Measurements from ENCODE around the gene CD69.
"Not testable (repeated sequence)": the region's sequence is repeated elsewhere in the genome, so short reads cannot be mapped to it uniquely, and the experiment has no call there.

CD69 gene

DNA sequence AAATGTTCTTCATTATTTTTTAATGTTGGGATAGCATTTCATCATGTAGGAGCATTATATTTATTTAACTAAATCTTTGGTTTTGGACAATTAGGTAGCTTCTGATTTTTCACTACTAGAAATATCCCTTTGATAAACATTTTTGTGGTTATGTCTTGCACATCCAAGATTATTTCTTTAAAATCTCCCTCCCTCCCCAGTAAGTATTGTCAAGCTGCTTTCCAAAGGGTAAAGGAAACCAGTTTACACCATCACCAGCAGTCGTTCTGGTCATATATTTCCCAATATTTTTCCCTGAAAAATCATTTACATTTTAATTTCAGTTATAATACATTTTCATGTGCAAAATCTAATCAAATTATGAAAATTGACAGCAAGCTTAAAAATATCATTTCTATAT, 11.1 kb downstream of the CD69 start:
- DNase-seq: no peak

- DNase-seq: peak; percentile 21
These were observed 15.5 kb downstream of the CD69 start for GRCh38 chr12:9745199-9745598.

DNA sequence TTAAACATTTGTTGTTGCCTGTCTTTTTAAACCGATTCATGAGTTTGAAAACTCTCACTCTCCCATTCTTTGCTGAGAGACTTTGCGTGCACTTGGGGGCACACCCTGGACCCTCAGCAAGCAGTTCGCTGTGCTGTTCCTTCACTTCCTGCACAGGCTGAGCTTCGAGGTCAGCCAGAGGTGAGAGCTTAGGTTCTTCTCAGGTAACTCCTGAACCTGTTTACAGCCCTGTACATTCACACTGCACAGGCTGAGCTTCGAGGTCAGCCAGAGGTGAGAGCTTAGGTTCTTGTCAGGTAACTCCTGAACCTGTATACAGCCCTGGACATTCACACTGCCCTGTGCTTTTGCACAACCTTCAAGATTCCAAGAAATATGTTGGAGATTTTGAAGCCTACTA, 18.0 kb downstream of the CD69 start:
- no peak for DNase-seq

DNA sequence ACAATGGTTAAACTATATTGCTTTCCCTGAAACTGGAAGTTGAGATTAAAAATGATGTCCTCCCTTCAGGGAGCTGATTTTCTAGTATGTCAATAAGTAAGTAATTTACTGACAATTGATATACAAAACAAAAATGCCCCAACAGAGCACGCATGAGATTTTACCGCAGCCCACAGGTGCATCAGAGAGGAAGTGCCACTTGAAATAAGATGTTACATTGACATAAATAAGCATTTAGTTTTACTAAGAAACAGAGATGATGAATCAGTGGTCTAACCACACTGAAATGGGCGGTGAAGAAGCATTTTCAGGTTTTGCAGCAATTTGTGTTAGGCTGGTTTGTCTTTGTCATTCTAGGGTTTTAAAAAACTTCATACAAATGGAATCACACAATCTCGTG, 19.0 kb downstream of the CD69 start:
- no peak for DNase-seq

- DNase-seq: no peak
These were observed 20.5 kb downstream of the CD69 start for GRCh38 chr12:9740106-9740750.

- DNase-seq: not testable (repeated sequence)
These were observed 21.1 kb downstream of the CD69 start for GRCh38 chr12:9739404-9740105.

GRCh38 chr12:9738905-9739304, 21.8 kb downstream of the CD69 start:
- DNase-seq: not testable (repeated sequence)

- no peak for DNase-seq
These were observed 23.6 kb downstream of the CD69 start for GRCh38 chr12:9736936-9737705.

- no peak for DNase-seq
These were observed 25.1 kb downstream of the CD69 start for GRCh38 chr12:9735601-9736000.

DNA sequence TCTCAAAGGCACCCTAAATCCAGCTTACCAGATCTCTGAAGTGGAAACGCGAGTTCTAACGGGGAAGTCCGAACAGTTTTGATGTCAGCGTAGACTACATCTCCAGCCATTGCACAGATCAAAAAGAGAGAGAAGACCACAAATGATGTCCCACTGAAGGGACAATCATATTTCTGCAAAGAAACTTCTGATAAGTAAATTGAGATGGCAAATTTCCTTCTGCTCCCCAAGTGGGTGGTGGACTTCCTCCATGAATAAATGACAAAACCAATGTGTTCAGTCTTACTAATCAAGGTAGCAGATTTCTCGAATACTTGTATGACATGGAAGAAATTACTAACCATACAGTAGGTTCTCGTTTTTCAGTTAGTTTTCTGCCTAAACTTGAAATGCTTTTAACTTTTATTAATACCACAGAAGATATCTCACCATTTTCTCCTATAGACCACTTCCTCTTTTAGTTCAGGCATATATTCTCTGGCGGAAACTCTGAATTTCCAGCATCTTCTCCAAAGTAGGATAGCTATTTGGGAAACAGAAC, 27.7 kb downstream of the CD69 start, which contains the start of gene CLECL1:
TSS of gene CLECL1 (minus strand) at position 177 of the 541 bp plus-strand sequence.
- DNase-seq: no peak

DNA sequence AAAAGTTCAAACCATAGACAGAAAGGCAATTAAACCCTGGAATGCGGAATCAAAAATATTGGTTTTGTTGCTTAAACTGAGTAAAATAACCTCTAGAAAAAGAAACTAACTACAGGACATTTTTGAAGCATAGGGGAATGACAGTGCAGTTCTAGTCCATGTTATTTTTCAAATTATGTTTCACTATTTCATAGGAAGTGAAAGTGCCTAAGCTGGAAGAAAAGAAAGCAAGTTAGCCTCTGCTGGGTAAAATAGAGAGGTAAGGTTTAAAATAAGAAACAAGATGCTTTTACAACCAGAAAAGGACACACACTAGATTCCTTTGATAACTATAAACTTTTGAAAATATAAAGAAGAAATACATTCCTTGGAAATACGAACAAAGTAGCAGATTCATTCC, 28.9 kb downstream of the CD69 start:
- no peak for DNase-seq

DNA sequence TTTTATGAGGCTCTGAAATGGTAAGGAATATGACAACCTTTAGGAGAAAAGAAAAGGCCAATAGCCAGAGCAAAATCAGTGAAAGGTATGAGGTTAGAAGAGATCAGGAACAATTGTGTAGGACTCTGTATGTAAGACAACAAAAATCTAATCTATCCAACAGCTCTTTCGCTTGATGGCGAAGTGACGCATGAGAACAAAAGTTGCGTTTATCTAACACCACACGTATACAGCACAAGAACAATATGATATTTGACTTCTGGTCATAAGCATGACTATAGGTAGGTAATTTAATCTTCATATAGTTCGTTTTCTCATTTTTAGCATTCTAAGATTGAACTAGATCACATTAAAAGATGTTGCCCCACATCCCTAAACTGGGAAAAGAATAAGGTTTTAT, 29.3 kb downstream of the CD69 start:
- no peak for DNase-seq

- DNase-seq: no peak
These were observed 30.1 kb downstream of the CD69 start for GRCh38 chr12:9730591-9730990.

DNA sequence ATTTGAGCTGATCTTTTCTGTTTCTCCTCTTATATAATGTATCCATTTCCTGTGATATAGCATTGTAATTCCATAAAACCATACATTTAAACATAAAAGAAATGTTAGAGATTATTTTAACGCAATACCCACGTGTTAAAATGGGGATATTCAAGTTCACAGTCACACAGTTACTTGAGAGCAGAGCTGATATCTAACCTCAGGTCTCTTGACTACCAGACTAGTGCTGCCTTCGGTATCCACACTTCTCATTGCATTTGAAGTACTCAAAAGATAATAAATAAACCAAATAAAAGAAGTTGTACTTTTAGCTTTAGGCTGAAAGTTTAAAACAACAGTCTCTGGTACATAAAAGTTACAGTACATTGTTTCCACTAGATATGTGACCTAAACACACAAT, 30.7 kb downstream of the CD69 start:
- no peak for DNase-seq

GRCh38 chr12:9729082-9729481, 31.6 kb downstream of the CD69 start:
- no peak for DNase-seq

DNA sequence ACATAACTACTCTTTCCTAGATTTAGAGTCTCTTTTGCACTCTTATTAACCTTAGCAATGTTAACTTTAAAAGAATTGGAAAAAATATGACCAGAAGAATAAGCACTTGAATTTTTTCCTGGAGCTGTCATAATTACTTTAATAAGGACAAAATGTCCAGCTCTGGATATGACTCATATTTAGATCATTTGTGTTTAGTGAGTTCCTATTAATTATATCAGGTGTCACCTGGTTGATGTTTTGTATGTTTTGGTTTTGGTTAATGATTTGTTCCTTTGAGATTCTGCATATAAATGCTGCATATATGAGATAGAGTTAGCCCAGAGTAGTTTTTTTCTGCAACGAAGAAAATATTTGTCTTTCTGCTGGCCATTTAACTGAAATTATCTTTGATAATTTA, 32.9 kb downstream of the CD69 start:
- DNase-seq: no peak

GRCh38 chr12:9725213-9725870, 35.4 kb downstream of the CD69 start:
- DNase-seq: no peak

GRCh38 chr12:9724023-9724422, 36.7 kb downstream of the CD69 start:
- DNase-seq: no peak

- peak; percentile 2 for DNase-seq
These were observed 39.2 kb downstream of the CD69 start for GRCh38 chr12:9721394-9722092.

- DNase-seq: no peak
These were observed 40.9 kb downstream of the CD69 start for GRCh38 chr12:9719790-9720189.

GRCh38 chr12:9718968-9719367, 41.7 kb downstream of the CD69 start:
- no peak for DNase-seq
